ENCODE measurements around the gene BTBD9. TPM values are rescaled to one million over a fixed set of nuclear protein-coding genes. Genes with fewer than 3 reads are reported as not detected.

The BTBD9 gene
- total and polyA plus RNA-seq, 2 of the 13 experiments (the other 11 are each of a cell fraction or from before 2014, with no cell fraction given) = 1.2 to 3.0 TPM

DNA sequence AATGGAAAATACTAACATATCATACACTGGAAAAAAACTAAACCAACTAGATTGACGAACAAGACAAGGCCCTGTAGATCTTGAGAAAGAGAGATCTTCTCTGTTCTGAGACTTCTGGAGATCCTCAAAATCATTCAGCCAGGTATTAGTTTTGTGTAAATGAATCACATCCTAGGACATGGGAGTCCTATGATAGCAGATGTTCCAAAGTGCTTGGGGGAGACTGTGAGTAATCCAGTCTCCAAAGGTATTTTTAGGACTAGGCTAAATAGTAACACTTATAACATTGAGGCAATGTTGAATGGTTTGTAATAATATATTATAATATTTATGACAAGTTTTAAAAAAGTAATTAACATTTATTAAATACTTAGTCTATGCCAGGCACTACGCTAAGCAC is 275.0 kb downstream of the BTBD9 start:
- in situ Hi-C loops (cut with HindIII; ENCODE audit: extremely low pct_ligation_motif_present, low pct_unique_long_range_greater_than_20kb) = no loop called here
- H3K79me2 ChIP-seq (ENCODE audit: insufficient read depth, low read length) = no peaks in the 10 kb centered on the region
- ATAC-seq = no peak

DNA sequence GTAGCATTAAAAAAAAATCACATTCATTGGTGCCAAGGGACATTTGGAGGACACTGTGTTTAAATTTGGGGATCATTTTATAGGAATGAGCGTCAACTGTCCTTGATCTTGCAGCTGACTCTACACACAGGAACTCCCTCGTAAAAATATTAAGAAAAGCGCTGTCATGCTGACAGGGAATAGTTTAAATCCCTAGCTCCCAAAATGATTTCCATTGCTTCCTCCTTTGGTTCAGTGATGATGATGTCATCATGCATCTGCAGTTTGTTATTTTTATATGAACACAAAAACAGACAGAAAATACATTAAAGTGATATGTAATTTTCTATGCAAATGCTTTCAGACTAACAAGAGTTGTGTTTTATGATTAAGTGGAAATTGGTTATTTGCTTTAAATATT is 275.6 kb downstream of the BTBD9 start:
- 76% methylated on average over 3 of the region's 3 CpGs for WGBS (ENCODE audit: low lambda C conversion rate)
- Histone ChIP-seq H3K9ac (ENCODE audit: insufficient read depth, low read depth, low read length) (no peak overlapping the region), H3K4me1 (ENCODE audit: insufficient read depth, low read length) (no peaks in the 10 kb centered on the region), H3K27me3 (ENCODE audit: control insufficient read depth in 1 of 2, insufficient read depth in 2 of 2, low read length in 2 of 2) (no peaks in the 10 kb centered on the region), H3K4me3 (replicated peaks in 1 of 3; ENCODE audit: insufficient read depth in 1 of 3, low read depth in 2 of 3, low read length in 3 of 3) (no peak overlapping the region), H3K36me3 (replicated peaks in 1 of 2; ENCODE audit: control insufficient read depth in 1 of 2, insufficient read depth in 2 of 2, low read length in 2 of 2) (no peaks in the 10 kb centered on the region), H3K4me2 (ENCODE audit: low read depth, low read length) (no peak overlapping the region), H3K27ac (ENCODE audit: extremely low read length, insufficient read depth, low read length) (no peak overlapping the region), H4K20me1 (ENCODE audit: insufficient read depth, low read length) (no peaks in the 10 kb centered on the region; the same call in 1 of the 2 replicates), H2AFZ (ENCODE audit: low read length) (no peak overlapping the region), H3K9me3 (ENCODE audit: low read length) (no peaks in the 10 kb centered on the region), H3K79me2 (ENCODE audit: insufficient read depth, low read length) (no peaks in the 10 kb centered on the region)
- FAIRE-seq = no peak
- intact Hi-C loops (cut with micrococcal nuclease; ENCODE audit: unreplicated experiment) = no loop called here
- ChIA-PET POLR2A (no interaction called here), CTCF (ENCODE audit: low intra/inter-chr PET ratio, low total read pairs) (no interaction called here)
- in situ Hi-C loops (cut with HindIII; ENCODE audit: extremely low pct_ligation_motif_present, low pct_unique_long_range_greater_than_20kb) = no loop called here
- no peak for ATAC-seq
- TF ChIP-seq KMT2B (CRISPR knock-in tag; IDR thresholded peaks at IDR 0.05) (no peak), ATF7 (IDR thresholded peaks at IDR 0.05) (peak; percentile 95), ATF7 (CRISPR knock-in tag; IDR thresholded peaks at IDR 0.05) (no peak), CREB1 (IDR thresholded peaks at IDR 0.05) (peak; percentile 77), CREB1 (CRISPR knock-in tag; IDR thresholded peaks at IDR 0.05) (no peak)
- no TSS peak for BruUV-seq (replicated peaks)
- no peak for DNase-seq (ENCODE audit: low spot score)

More for the DNA sequence above, 275.0 kb downstream of the BTBD9 start:
- WGBS (ENCODE audit: low lambda C conversion rate) = 27% methylated on average over 2 of the region's 2 CpGs
- H3K4me2 ChIP-seq (ENCODE audit: low read depth, low read length) = no peak overlapping the region
- no peak for TF ChIP-seq ATF7-NPFF (CRISPR knock-in tag; IDR thresholded peaks at IDR 0.05; ENCODE audit: low read depth)
- no peak for TF ChIP-seq ZNF776 (CRISPR knock-in tag; IDR thresholded peaks at IDR 0.05)
- intact Hi-C loops (cut with micrococcal nuclease; ENCODE audit: unreplicated experiment) = no loop called here
- H4K20me1 ChIP-seq (ENCODE audit: insufficient read depth, low read length) = no peaks in the 10 kb centered on the region; the same call in 1 of the 2 replicates
- no peak overlapping the region for H2AFZ ChIP-seq (ENCODE audit: low read length)
- no TSS peak for BruUV-seq (replicated peaks)
- DNase-seq (ENCODE audit: low spot score) (no peak), FAIRE-seq (no peak)
- no peaks in the 10 kb centered on the region for H3K36me3 ChIP-seq (replicated peaks in 1 of 2; ENCODE audit: control insufficient read depth in 1 of 2, insufficient read depth in 2 of 2, low read length in 2 of 2)
- H3K4me3 ChIP-seq (replicated peaks in 1 of 3; ENCODE audit: insufficient read depth in 1 of 3, low read depth in 2 of 3, low read length in 3 of 3) = no peak overlapping the region
- CTCF ChIA-PET (ENCODE audit: low intra/inter-chr PET ratio, low total read pairs) = no interaction called here
- POLR2A ChIA-PET = no interaction called here
- H3K27me3 ChIP-seq (ENCODE audit: control insufficient read depth in 1 of 2, insufficient read depth in 2 of 2, low read length in 2 of 2) = no peaks in the 10 kb centered on the region
- H3K4me1 ChIP-seq (ENCODE audit: insufficient read depth, low read length) = no peaks in the 10 kb centered on the region
- no peak overlapping the region for H3K9ac ChIP-seq (ENCODE audit: insufficient read depth, low read depth, low read length)
- H3K27ac ChIP-seq (ENCODE audit: extremely low read length, insufficient read depth, low read length) = no peak overlapping the region
- no peaks in the 10 kb centered on the region for H3K9me3 ChIP-seq (ENCODE audit: low read length)
